ENCODE measurements around the gene HLA-DQB2. TPM values are rescaled to one million over a fixed set of nuclear protein-coding genes. Genes with fewer than 3 reads are reported as not detected.
"Not testable (repeated sequence)": the region's sequence is repeated elsewhere in the genome, so short reads cannot be mapped to it uniquely, and the experiment has no call there.

The HLA-DQB2 gene
- total RNA-seq, 1 donor from 2014 or later: not detected

- no peak for DNase-seq (ENCODE audit: low read depth)
- H3K4me3 ChIP-seq (ENCODE audit: low read depth, low read length): peak overlapping the region; percentile 39
- TF ChIP-seq CTCF (conservative IDR thresholded peaks at IDR 0.05; ENCODE audit: low read depth, low read length): peak; percentile 76
Measured at GRCh38 chr6:32796848-32797776, 33.8 kb upstream of the HLA-DQB2 start.

- no peak overlapping the region for H3K4me3 ChIP-seq (ENCODE audit: low read depth, low read length)
- TF ChIP-seq CTCF (conservative IDR thresholded peaks at IDR 0.05; ENCODE audit: low read depth, low read length): no peak
- DNase-seq (ENCODE audit: low read depth): no peak
Measured at GRCh38 chr6:32794510-32794909, 31.2 kb upstream of the HLA-DQB2 start.

- no peak for TF ChIP-seq CTCF (conservative IDR thresholded peaks at IDR 0.05; ENCODE audit: low read depth, low read length)
- DNase-seq (ENCODE audit: low read depth): no peak
- H3K4me3 ChIP-seq (ENCODE audit: low read depth, low read length): no peak overlapping the region
Measured at GRCh38 chr6:32792901-32793435, 29.6 kb upstream of the HLA-DQB2 start.

GRCh38 chr6:32790306-32790705 is 27.0 kb upstream of the HLA-DQB2 start:
- H3K4me3 ChIP-seq (ENCODE audit: low read depth, low read length): no peak overlapping the region
- TF ChIP-seq CTCF (conservative IDR thresholded peaks at IDR 0.05; ENCODE audit: low read depth, low read length): no peak
- DNase-seq (ENCODE audit: low read depth): no peak

- H3K4me3 ChIP-seq (ENCODE audit: low read depth, low read length): no peak overlapping the region
- peak; percentile 33 for DNase-seq (ENCODE audit: low read depth)
- TF ChIP-seq CTCF (conservative IDR thresholded peaks at IDR 0.05; ENCODE audit: low read depth, low read length): peak; percentile 75
Measured at GRCh38 chr6:32785781-32786533, 22.6 kb upstream of the HLA-DQB2 start.

GRCh38 chr6:32782923-32783322 is 19.6 kb upstream of the HLA-DQB2 start:
- not testable (repeated sequence) for H3K4me3 ChIP-seq (ENCODE audit: low read depth, low read length); DNase-seq (ENCODE audit: low read depth)

- H3K4me3 ChIP-seq (ENCODE audit: low read depth, low read length): no peak overlapping the region
- no peak for DNase-seq (ENCODE audit: low read depth)
- TF ChIP-seq CTCF (conservative IDR thresholded peaks at IDR 0.05; ENCODE audit: low read depth, low read length): no peak
Measured at GRCh38 chr6:32779036-32779435, 15.7 kb upstream of the HLA-DQB2 start.

All from epithelial cell of proximal tubule (primary cell).